ENCODE results near the gene IRF2.

IRF2 gene

GRCh38 chr4:184481544-184481943, 7.2 kb upstream of the IRF2 start:
- H3K36me3 ChIP-seq (replicated peaks; ENCODE audit: insufficient read depth, low read length) = no peaks in the 10 kb centered on the region
- TF ChIP-seq EZH2 (optimal IDR thresholded peaks at IDR 0.05; ENCODE audit: low read depth, low read length) (no peak), CTCF (IDR thresholded peaks at IDR 0.05; ENCODE audit: low read length) (no peak), EZH2phosphoT487 (IDR thresholded peaks at IDR 0.05; ENCODE audit: low read length) (no peak)
- H3K4me2 ChIP-seq (ENCODE audit: low read depth, low read length) = no peak overlapping the region
- H3K9ac ChIP-seq (ENCODE audit: low read length) = no peak overlapping the region
- no peak overlapping the region for H2AFZ ChIP-seq (ENCODE audit: low read length)
- no peaks in the 10 kb centered on the region for H3K9me3 ChIP-seq (replicated peaks; ENCODE audit: insufficient read depth, low read length)
- H3K79me2 ChIP-seq (ENCODE audit: low read length) = peaks cover 3% of the 10 kb centered on the region; the same call in 1 of the 2 replicates
- H3F3A ChIP-seq (ENCODE audit: insufficient read depth, low read length) = peaks cover 12% of the 10 kb centered on the region; the same call in 1 of the 2 replicates
- no peaks in the 10 kb centered on the region for H3K27me3 ChIP-seq (replicated peaks; ENCODE audit: insufficient read depth, low read length)
- H3K4me1 ChIP-seq (ENCODE audit: low read length) = no peaks in the 10 kb centered on the region
- H4K20me1 ChIP-seq (ENCODE audit: insufficient read depth, low read length) = no peaks in the 10 kb centered on the region
- H3K9me2 ChIP-seq (replicated peaks; ENCODE audit: insufficient read depth, low read length) = no peaks in the 10 kb centered on the region
- DNase-seq = no peak
- no peak overlapping the region for H3K4me3 ChIP-seq (ENCODE audit: low read length)
- no peak overlapping the region for H3K27ac ChIP-seq (ENCODE audit: low read length)

- Histone ChIP-seq H3K27ac (ENCODE audit: low read length) (no peak overlapping the region), H4K20me1 (ENCODE audit: insufficient read depth, low read length) (no peaks in the 10 kb centered on the region), H3K4me2 (ENCODE audit: low read depth, low read length) (no peak overlapping the region), H3F3A (ENCODE audit: insufficient read depth, low read length) (peaks cover 26% of the 10 kb centered on the region; the same call in 1 of the 2 replicates), H3K4me3 (ENCODE audit: low read length) (no peak overlapping the region), H3K27me3 (replicated peaks; ENCODE audit: insufficient read depth, low read length) (no peaks in the 10 kb centered on the region), H3K9me3 (replicated peaks; ENCODE audit: insufficient read depth, low read length) (no peaks in the 10 kb centered on the region), H3K9ac (ENCODE audit: low read length) (no peak overlapping the region), H2AFZ (ENCODE audit: low read length) (no peak overlapping the region), H3K4me1 (ENCODE audit: low read length) (peaks cover 5% of the 10 kb centered on the region), H3K79me2 (ENCODE audit: low read length) (peaks cover 19% of the 10 kb centered on the region), H3K36me3 (replicated peaks; ENCODE audit: insufficient read depth, low read length) (no peaks in the 10 kb centered on the region), H3K9me2 (replicated peaks; ENCODE audit: insufficient read depth, low read length) (no peaks in the 10 kb centered on the region)
- TF ChIP-seq CTCF (IDR thresholded peaks at IDR 0.05; ENCODE audit: low read length) (no peak), EZH2phosphoT487 (IDR thresholded peaks at IDR 0.05; ENCODE audit: low read length) (no peak)
- DNase-seq = no peak
Observed at GRCh38 chr4:184479516-184479950, 5.2 kb upstream of the IRF2 start.

GRCh38 chr4:184477201-184477999, 3.0 kb upstream of the IRF2 start:
- Histone ChIP-seq H4K20me1 (ENCODE audit: insufficient read depth, low read length) (no peaks in the 10 kb centered on the region), H3K4me2 (ENCODE audit: low read depth, low read length) (no peak overlapping the region), H3K9me3 (replicated peaks; ENCODE audit: insufficient read depth, low read length) (no peaks in the 10 kb centered on the region), H3F3A (ENCODE audit: insufficient read depth, low read length) (peaks cover 38% of the 10 kb centered on the region), H3K36me3 (replicated peaks; ENCODE audit: insufficient read depth, low read length) (no peaks in the 10 kb centered on the region), H2AFZ (ENCODE audit: low read length) (no peak overlapping the region), H3K4me3 (ENCODE audit: low read length) (no peak overlapping the region), H3K27ac (ENCODE audit: low read length) (no peak overlapping the region), H3K4me1 (ENCODE audit: low read length) (peaks cover 5% of the 10 kb centered on the region), H3K27me3 (replicated peaks; ENCODE audit: insufficient read depth, low read length) (no peaks in the 10 kb centered on the region), H3K79me2 (ENCODE audit: low read length) (peaks cover 33% of the 10 kb centered on the region), H3K9ac (ENCODE audit: low read length) (no peak overlapping the region), H3K9me2 (replicated peaks; ENCODE audit: insufficient read depth, low read length) (no peaks in the 10 kb centered on the region)
- no peak for TF ChIP-seq CTCF (IDR thresholded peaks at IDR 0.05; ENCODE audit: low read length)
- TF ChIP-seq EZH2 (optimal IDR thresholded peaks at IDR 0.05; ENCODE audit: low read depth, low read length) = no peak
- no peak for TF ChIP-seq EZH2phosphoT487 (IDR thresholded peaks at IDR 0.05; ENCODE audit: low read length)
- DNase-seq = no peak
